SK-N-SH treated with all-trans-retinoic acid at 6 μM for 48 hours (cell line): ENCODE results near the gene ABCA1.
"Not testable (repeated sequence)": the region's sequence is repeated elsewhere in the genome, so short reads cannot be mapped to it uniquely, and the experiment has no call there.

Experiments
- ATAC-seq: fragments of 200-7000 bp; cut with Tn5 transposase; 3 replicates; pipeline ENCODE4 v1.9.1; 2020; ENCODE audit warnings: mild to moderate bottlenecking, moderate library complexity
- ARNTL ChIP-seq: fragments of 450-650 bp; formaldehyde crosslinking; IDR thresholded peaks from 2 replicates; pipeline ENCODE4 v1.5.0; 2020; ENCODE audit warnings: low read depth, mild to moderate bottlenecking, moderate library complexity, borderline replicate concordance
- BACH2 ChIP-seq: fragments of 250-450 bp; sonication (Bioruptor Pico); IDR thresholded peaks from 2 replicates; pipeline ENCODE4 v1.9.0; 2021; ENCODE audit warnings: mild to moderate bottlenecking, borderline replicate concordance
- ESRRG ChIP-seq: fragments of 250-450 bp; sonication (Bioruptor Pico); IDR thresholded peaks from 2 replicates; pipeline ENCODE4 v1.6.1; 2021; ENCODE audit warnings: mild to moderate bottlenecking
- GLIS3 ChIP-seq: fragments of 250-450 bp; sonication (Bioruptor Pico); IDR thresholded peaks from 2 replicates; pipeline ENCODE4 v1.5.0; 2020; ENCODE audit warnings: mild to moderate bottlenecking, moderate library complexity
- ISL1 ChIP-seq: fragments of 250-450 bp; sonication (Bioruptor Pico); IDR thresholded peaks from 2 replicates; pipeline ENCODE4 v2.1.2; 2022; ENCODE audit warnings: mild to moderate bottlenecking, moderate library complexity
- OSR1 ChIP-seq: fragments of 250-450 bp; sonication (Bioruptor Pico); IDR thresholded peaks from 2 replicates; pipeline ENCODE4 v1.8.0; 2022; ENCODE audit warnings: moderate library complexity, mild to moderate bottlenecking, inconsistent platforms
- PPARA ChIP-seq: fragments of 250-450 bp; sonication (Bioruptor Pico); IDR thresholded peaks from 2 replicates; pipeline ENCODE4 v1.5.0; 2020; ENCODE audit warnings: mild to moderate bottlenecking, borderline replicate concordance
- RARB ChIP-seq: fragments of 250-450 bp; sonication (Bioruptor Pico); IDR thresholded peaks from 2 replicates; pipeline ENCODE4 v1.8.0; 2021; ENCODE audit warnings: mild to moderate bottlenecking, moderate library complexity
- SNAI2 ChIP-seq: fragments of 250-450 bp; sonication (Bioruptor Pico); IDR thresholded peaks from 2 replicates; pipeline ENCODE4 v1.5.0; 2020; ENCODE audit warnings: mild to moderate bottlenecking, moderate library complexity
- TCF4 ChIP-seq: fragments of 250-450 bp; sonication (Bioruptor Pico); IDR thresholded peaks from 2 replicates; pipeline ENCODE4 v1.8.0; 2021; ENCODE audit warnings: mild to moderate bottlenecking, moderate library complexity, borderline replicate concordance
- TOX ChIP-seq: fragments of 250-450 bp; sonication (Bioruptor Pico); IDR thresholded peaks from 2 replicates; pipeline ENCODE4 v1.8.0; 2021; ENCODE audit warnings: mild to moderate bottlenecking, moderate library complexity, borderline replicate concordance
- ZC3H10 ChIP-seq: fragments of 250-450 bp; sonication (Bioruptor Pico); IDR thresholded peaks from 2 replicates; pipeline ENCODE4 v1.5.1; 2021; ENCODE audit warnings: mild to moderate bottlenecking, moderate library complexity
- ZFP3 ChIP-seq: fragments of 250-450 bp; sonication (Bioruptor Pico); IDR thresholded peaks from 2 replicates; pipeline ENCODE4 v1.5.0; 2020; ENCODE audit warnings: mild to moderate bottlenecking, moderate library complexity
- ZFP30 ChIP-seq: fragments of 450-650 bp; formaldehyde crosslinking; IDR thresholded peaks from 2 replicates; pipeline ENCODE4 v1.5.0; 2022; ENCODE audit warnings: mild to moderate bottlenecking, moderate library complexity
- ZNF565 ChIP-seq: fragments of 450-650 bp; formaldehyde crosslinking; conservative IDR thresholded peaks from 2 replicates; pipeline ENCODE4 v1.5.0; 2020; ENCODE audit warnings: low read depth, mild to moderate bottlenecking, moderate library complexity
- ZNF70 ChIP-seq: fragments of 450-650 bp; formaldehyde crosslinking; IDR thresholded peaks from 2 replicates; pipeline ENCODE4 v1.5.0; 2020; ENCODE audit warnings: mild to moderate bottlenecking, moderate library complexity
- ZNF8 ChIP-seq: fragments of 450-650 bp; formaldehyde crosslinking; IDR thresholded peaks from 2 replicates; pipeline ENCODE4 v1.5.0; 2020; ENCODE audit warnings: mild to moderate bottlenecking, moderate library complexity
- TF ChIP-seq, protein P1 (sequence below): fragments of 250-450 bp; sonication (Bioruptor Pico); IDR thresholded peaks from 2 replicates; pipeline ENCODE4 v1.8.0; 2021; ENCODE audit warnings: low read depth, mild to moderate bottlenecking, moderate library complexity, borderline replicate concordance
- TF ChIP-seq, protein P2 (sequence below): fragments of 250-450 bp; sonication (Bioruptor Pico); IDR thresholded peaks from 2 replicates; pipeline ENCODE4 v1.5.1; 2021; ENCODE audit warnings: mild to moderate bottlenecking, moderate library complexity
- TF ChIP-seq, protein P3 (sequence below): fragments of 250-450 bp; sonication (Bioruptor Pico); IDR thresholded peaks from 2 replicates; pipeline ENCODE4 v1.5.1; 2020; ENCODE audit warnings: low read depth, mild to moderate bottlenecking, moderate library complexity
- TF ChIP-seq, protein P4 (sequence below): fragments of 250-450 bp; sonication (Bioruptor Pico); IDR thresholded peaks from 2 replicates; pipeline ENCODE4 v1.8.0; 2020; ENCODE audit warnings: mild to moderate bottlenecking, moderate library complexity, borderline replicate concordance
- TF ChIP-seq, protein P5 (sequence below): fragments of 250-450 bp; sonication (Bioruptor Pico); IDR thresholded peaks from 2 replicates; pipeline ENCODE4 v1.5.0; 2020; ENCODE audit warnings: mild to moderate bottlenecking, moderate library complexity

ABCA1 gene

DNA sequence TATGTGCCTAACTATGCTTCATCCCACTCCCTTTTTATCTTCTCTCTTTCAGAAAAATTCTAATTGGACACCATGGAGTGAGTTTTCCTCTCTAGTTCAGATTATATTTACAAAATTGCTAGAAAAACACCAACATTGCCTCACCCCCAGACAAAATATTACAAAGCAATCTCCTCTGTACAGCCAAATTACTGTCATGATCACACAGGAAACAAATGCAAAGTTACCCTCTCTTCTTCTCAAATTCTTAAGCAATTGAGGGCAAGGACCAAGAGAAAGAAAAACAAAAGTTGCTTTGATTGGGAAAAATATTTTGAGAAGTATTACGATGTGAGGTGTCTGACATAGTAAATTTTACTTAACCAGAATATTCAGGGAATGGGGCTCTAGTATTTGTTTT, 30.8 kb upstream of the ABCA1 start:
- TF ChIP-seq ZFP3 (CRISPR knock-in tag) (no peak), SNAI2 (CRISPR knock-in tag) (no peak), TOX (no peak), ISL1 (no peak), ZNF565 (CRISPR knock-in tag) (no peak), ESRRG (CRISPR knock-in tag) (no peak), ZNF8 (CRISPR knock-in tag) (no peak), ZFP30 (CRISPR knock-in tag) (no peak), RARB (no peak), BACH2 (CRISPR knock-in tag) (no peak), OSR1 (CRISPR knock-in tag) (no peak), ZNF70 (CRISPR knock-in tag) (no peak), PPARA (CRISPR knock-in tag) (no peak), ARNTL (no peak), TCF4 (CRISPR knock-in tag) (no peak), ZC3H10 (CRISPR knock-in tag) (no peak), GLIS3 (no peak)
- TF ChIP-seq, protein P1, sequence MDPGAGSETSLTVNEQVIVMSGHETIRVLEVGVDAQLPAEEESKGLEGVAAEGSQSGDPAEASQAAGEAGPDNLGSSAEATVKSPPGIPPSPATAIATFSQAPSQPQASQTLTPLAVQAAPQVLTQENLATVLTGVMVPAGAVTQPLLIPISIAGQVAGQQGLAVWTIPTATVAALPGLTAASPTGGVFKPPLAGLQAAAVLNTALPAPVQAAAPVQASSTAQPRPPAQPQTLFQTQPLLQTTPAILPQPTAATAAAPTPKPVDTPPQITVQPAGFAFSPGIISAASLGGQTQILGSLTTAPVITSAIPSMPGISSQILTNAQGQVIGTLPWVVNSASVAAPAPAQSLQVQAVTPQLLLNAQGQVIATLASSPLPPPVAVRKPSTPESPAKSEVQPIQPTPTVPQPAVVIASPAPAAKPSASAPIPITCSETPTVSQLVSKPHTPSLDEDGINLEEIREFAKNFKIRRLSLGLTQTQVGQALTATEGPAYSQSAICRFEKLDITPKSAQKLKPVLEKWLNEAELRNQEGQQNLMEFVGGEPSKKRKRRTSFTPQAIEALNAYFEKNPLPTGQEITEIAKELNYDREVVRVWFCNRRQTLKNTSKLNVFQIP (CRISPR knock-in tag), result no peak
- TF ChIP-seq, protein P2, sequence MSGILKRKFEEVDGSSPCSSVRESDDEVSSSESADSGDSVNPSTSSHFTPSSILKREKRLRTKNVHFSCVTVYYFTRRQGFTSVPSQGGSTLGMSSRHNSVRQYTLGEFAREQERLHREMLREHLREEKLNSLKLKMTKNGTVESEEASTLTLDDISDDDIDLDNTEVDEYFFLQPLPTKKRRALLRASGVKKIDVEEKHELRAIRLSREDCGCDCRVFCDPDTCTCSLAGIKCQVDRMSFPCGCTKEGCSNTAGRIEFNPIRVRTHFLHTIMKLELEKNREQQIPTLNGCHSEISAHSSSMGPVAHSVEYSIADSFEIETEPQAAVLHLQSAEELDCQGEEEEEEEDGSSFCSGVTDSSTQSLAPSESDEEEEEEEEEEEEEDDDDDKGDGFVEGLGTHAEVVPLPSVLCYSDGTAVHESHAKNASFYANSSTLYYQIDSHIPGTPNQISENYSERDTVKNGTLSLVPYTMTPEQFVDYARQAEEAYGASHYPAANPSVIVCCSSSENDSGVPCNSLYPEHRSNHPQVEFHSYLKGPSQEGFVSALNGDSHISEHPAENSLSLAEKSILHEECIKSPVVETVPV (CRISPR knock-in tag), result no peak
- TF ChIP-seq, protein P3, sequence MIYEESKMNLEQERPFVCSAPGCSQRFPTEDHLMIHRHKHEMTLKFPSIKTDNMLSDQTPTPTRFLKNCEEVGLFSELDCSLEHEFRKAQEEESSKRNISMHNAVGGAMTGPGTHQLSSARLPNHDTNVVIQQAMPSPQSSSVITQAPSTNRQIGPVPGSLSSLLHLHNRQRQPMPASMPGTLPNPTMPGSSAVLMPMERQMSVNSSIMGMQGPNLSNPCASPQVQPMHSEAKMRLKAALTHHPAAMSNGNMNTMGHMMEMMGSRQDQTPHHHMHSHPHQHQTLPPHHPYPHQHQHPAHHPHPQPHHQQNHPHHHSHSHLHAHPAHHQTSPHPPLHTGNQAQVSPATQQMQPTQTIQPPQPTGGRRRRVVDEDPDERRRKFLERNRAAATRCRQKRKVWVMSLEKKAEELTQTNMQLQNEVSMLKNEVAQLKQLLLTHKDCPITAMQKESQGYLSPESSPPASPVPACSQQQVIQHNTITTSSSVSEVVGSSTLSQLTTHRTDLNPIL, result no peak
- ATAC-seq, result no peak

DNA sequence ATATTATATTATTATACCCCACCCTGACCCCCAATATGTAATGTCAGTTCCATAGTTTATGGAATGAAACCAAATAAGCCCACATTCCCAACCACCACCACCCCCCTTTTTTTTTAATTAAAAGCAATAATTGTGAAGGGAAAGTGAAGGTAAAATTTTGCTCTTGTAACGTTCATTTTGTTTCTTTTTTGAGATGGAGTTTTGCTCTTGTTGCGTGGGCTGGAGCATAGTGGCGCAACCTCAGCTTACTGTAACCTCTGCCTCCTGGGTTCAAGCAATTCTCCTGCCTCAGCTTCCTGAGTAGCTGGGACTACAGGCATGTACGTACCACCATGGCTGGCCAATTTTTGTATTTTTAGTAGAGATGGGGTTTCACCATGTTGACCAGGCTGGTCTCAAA, 30.1 kb upstream of the ABCA1 start:
- not testable (repeated sequence) for ATAC-seq

DNA sequence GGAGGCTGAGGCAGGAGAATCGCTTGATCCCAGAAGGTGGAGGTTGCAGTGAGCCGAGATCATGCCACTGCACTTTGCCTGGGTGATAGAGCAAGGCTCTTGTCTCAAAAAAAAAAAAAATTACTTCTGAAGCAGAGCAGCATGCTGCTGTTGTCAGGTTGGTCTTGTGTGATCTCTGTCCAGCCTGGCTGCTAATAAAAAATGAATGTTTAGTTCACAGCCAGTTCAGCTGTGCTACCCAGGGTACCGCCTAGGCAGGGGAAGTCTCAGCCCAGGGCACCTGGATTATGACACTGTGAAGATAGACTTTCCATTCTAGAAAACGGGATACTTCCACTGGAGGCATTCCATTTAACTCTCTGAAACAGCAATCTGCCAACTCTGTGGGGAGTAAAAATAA, 23.5 kb upstream of the ABCA1 start:
- no peak for TF ChIP-seq ZNF565 (CRISPR knock-in tag)
- TF ChIP-seq TCF4 (CRISPR knock-in tag), result no peak
- no peak for TF ChIP-seq ZFP30 (CRISPR knock-in tag)
- TF ChIP-seq, protein P1 (CRISPR knock-in tag), result no peak
- no peak for TF ChIP-seq ZC3H10 (CRISPR knock-in tag)
- TF ChIP-seq, protein P4, sequence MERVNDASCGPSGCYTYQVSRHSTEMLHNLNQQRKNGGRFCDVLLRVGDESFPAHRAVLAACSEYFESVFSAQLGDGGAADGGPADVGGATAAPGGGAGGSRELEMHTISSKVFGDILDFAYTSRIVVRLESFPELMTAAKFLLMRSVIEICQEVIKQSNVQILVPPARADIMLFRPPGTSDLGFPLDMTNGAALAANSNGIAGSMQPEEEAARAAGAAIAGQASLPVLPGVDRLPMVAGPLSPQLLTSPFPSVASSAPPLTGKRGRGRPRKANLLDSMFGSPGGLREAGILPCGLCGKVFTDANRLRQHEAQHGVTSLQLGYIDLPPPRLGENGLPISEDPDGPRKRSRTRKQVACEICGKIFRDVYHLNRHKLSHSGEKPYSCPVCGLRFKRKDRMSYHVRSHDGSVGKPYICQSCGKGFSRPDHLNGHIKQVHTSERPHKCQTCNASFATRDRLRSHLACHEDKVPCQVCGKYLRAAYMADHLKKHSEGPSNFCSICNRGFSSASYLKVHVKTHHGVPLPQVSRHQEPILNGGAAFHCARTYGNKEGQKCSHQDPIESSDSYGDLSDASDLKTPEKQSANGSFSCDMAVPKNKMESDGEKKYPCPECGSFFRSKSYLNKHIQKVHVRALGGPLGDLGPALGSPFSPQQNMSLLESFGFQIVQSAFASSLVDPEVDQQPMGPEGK, result no peak
- TF ChIP-seq RARB, result no peak
- TF ChIP-seq, protein P3, result no peak
- no peak for TF ChIP-seq PPARA (CRISPR knock-in tag)
- no peak for TF ChIP-seq ZFP3 (CRISPR knock-in tag)
- TF ChIP-seq, protein P5, sequence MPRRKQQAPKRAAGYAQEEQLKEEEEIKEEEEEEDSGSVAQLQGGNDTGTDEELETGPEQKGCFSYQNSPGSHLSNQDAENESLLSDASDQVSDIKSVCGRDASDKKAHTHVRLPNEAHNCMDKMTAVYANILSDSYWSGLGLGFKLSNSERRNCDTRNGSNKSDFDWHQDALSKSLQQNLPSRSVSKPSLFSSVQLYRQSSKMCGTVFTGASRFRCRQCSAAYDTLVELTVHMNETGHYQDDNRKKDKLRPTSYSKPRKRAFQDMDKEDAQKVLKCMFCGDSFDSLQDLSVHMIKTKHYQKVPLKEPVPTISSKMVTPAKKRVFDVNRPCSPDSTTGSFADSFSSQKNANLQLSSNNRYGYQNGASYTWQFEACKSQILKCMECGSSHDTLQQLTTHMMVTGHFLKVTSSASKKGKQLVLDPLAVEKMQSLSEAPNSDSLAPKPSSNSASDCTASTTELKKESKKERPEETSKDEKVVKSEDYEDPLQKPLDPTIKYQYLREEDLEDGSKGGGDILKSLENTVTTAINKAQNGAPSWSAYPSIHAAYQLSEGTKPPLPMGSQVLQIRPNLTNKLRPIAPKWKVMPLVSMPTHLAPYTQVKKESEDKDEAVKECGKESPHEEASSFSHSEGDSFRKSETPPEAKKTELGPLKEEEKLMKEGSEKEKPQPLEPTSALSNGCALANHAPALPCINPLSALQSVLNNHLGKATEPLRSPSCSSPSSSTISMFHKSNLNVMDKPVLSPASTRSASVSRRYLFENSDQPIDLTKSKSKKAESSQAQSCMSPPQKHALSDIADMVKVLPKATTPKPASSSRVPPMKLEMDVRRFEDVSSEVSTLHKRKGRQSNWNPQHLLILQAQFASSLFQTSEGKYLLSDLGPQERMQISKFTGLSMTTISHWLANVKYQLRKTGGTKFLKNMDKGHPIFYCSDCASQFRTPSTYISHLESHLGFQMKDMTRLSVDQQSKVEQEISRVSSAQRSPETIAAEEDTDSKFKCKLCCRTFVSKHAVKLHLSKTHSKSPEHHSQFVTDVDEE (CRISPR knock-in tag), result no peak
- no peak for TF ChIP-seq GLIS3
- no peak for TF ChIP-seq TOX
- no peak for ATAC-seq
